Stimulated activated CD4-positive, alpha-beta T cell treated with anti-CD3 and anti-CD28 coated beads, Interleukin-1b, Interleukin-23, amount 100 ng/mL, for 1 hour (primary cell): ENCODE measurements around the gene MAP3K14.

Source experiments
- DNase-seq, 2 donors: peaks; one replicate each; pipeline ENCODE4 v3.0.0-alpha.2; 2020; ENCODE audit warnings: low read depth in 2 of 2

The MAP3K14 gene

DNA sequence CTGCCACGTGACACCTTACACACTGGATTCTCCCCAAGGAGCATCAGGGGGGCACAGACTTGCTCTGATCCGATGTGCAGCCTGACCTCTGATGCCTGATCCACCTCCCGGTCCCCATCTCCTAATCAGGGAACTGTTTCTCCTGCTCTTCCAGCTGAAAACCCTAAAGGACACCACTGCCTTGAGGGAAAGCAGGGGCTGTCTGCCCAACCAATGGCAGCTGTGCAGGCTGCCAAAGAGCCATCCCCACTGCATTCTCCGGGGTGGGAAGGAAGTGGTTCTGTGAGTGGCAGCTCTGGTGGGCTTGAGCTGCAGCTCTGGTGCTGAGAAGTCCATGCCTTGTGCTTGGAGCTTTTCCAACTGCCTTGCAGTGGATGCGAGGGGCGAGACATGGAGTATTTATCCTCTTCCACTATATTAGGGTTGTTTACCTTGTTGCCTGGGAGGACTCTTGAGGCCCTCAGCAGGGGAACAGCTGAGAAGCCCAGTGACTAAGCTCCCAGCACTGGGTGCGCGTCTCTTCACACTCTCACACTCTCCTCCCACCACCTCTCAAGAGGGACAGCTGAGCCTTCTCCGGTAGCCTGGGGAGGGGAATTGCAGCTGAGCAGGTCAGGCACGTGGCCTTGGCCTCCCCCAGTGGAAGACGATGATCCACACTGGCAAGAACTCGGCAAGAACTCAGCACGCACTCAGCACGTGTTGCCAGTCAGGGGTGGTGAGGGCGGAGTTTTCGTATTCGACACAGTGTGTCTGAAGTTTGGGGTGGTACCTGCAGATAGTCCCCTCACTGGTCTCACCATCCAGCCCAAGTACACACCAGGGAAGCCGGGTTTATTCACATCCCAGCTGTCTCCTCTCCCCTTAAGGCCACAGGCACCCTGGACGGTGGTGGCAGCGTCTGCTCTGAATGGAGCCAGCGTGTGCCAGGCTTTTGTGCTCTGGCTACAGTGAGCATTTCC, 33.9 kb downstream of the MAP3K14 start:
- DNase-seq, result no peak

DNA sequence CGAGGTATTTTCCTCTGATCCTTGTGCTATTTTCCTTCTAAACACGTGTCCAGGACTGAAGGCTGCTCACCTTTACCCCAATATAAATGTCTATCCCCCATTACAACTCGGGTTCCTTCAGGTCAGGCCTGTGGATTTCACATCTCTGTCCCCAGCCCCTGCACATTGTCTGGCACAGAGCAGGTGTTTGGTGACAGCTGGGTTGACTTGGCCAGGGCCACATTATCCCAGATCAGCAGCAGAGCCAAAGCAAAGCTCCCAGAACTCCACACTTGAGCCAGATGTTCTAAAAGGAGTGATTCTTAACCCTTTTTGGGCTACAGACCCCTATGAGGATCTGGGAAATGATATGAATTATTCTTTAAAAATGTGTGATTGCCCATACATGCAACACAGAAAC, 36.9 kb downstream of the MAP3K14 start:
- no peak for DNase-seq

DNA sequence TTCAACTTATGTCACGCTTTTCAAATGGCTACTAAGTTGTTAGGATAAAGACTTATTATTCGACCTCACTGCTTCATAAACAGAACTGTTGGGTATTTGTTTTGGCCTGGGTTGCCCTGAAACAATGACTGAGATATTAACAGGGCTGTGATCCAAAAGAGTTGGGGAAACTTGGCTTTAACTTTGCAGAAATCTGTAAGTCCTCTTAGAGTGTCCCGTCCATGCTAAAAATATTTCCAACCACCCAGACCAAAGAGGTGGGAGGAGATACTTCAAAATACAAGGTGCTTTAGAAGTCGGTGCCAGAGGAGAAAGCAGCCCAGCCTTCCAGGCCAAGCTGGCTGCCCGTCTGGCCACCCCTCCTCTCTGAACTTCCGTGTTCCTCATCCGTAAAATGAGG, 38.8 kb downstream of the MAP3K14 start:
- DNase-seq, result no peak

DNA sequence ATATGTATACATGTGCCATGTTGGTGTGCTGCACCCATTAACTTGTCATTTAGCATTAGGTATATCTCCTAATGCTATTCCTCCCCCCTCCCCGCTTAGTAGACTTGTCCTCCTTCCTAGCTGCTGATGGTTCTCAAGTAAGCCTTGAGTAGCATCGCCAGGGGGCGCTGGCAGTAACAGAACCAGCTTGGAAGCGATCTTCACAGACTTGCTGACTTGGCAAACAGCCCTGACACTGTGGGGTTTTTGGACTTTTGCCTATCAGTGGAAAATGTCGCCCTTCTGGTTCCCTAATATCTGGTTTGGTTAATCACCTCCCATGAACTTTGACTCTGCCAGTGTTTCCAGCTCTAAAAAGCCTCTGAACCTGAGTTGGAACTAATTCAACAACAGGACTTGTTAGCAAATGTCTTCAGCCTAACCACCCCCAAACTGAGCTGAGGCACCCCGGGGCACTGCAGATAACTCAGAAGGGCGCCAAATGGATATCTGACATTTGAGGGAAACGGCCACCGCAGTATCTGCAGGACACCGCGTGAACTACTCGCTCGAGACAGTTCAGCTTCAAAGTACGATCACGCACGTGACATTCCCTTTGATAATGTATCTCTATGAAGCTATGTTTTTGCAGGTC, 39.5 kb downstream of the MAP3K14 start:
- DNase-seq, result peak; percentile 75 to 90

DNA sequence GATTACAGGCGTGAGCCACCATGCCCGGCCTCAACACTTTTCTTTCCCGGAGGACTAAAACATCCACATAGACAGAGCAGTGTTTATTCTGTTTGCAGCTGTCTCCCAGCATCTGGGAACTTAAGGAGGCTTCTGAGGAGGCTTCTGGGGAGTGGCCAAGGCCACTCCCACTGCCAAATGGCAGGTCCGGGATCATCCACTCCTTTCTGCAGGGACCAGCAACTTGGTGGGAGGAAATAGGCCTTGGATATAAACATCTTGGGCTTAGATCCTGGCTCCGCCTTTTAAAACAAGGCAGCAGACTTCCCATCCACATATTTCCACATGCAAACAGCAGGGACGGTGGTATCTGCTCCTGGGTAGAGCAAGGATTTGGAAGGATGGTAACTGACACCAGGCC, 40.8 kb downstream of the MAP3K14 start:
- no peak for DNase-seq

DNA sequence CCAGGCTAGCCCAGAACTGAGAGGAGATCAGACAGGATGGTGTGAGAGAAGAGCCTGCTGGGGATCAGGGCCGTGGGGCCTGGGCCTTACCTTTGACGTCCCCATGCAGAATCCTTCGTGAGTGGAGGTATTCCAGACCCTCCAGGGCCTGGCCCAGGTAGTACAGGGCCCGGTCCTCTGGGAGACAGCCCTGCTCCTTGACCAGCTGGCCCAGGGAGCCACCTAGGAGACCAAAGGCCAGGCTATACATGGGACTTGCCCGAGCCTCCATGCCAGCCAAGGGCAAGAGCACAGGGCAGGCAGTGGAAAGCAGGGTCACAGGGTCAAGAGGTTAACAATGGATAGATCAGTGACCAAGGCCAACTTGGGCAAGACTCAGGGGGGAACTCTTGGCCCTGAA, 42.8 kb downstream of the MAP3K14 start:
- DNase-seq, result no peak

DNA sequence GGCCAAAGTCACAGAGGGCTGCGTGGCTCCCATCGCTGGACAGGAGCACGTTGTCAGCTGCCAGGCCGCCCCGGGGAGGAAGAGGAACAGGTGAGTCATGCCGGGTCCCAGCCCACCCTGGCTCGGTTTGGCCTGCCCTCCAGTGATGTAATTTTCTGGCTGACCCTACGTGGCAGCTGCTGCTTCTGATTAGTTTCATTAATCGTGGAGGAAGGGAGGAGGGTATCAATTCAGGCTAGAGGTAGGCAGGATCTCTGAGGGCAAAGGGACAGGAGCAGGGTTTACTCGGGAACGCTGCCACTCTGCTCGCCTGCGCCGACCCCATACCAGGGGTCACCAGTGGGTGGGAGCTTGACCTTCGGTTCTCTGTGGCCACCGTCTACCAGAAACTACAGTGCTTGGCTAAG, 43.3 kb downstream of the MAP3K14 start:
- no peak for DNase-seq

DNA sequence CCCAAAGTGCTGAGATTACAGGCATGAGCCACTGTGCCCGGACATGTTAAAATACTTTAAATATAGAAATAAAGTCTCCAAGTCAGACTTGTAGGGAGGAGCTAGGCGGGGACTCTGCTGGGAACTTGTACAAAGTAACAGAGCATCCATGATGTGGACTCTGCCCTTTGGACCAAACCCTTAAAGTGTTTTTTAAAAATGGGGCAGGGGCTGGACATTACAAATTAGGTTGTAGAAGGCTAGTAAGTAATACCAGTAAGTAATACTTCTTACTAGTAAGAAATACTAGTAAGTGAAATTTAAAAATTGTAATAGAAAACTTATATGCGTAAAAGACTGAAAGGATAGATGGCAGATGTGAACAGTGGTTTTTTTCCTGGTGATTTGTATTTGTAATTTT, 45.2 kb downstream of the MAP3K14 start:
- no peak for DNase-seq

DNA sequence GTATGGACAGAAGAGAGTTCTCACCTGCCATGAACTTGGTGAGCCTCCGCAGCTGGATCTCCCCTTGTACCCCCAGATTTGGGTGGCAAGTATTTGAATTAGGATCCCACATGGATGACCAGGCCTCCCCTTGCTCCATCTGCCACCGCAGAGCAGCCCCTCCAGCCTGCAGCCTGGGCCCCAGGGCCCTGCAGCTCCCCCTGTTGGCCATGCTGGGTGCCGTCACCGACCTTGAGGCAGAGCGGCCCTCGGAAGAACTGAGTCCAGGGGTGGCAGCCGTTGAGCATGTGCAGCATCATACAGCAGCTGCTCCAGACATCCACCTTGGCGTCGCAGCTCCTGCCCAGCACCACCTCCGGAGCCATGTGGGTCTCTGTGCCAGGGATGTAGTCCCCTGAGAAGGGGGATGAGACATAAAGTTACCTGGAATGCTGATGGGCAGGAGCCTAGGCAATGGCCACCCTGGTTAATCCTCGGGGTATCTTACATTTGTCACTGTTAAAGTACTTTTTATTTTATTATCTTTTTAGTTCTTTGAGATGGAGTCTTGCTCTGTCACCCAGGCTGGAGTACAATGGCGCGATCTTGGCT, 45.9 kb downstream of the MAP3K14 start:
- DNase-seq, result peak in 1 of 2 donors; percentile 30

DNA sequence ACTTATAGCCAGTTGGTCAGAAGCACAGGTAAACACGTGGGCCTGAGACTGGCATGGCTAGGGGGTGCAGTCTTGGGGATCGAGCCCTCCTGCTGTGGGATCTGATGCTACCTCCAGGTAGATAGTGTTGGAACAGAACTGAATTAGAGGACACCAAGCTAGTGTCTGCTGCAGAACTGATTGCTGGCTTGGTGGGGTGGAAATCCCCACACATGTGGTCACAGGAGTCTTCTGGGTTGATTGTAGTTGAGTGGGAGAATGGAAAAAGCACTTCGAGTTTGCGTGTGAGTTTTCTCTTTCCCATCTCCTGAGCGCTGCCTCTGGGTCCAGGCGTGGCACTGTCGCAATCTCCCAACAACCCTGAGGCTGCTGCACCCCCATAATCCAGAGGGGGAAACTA, 46.9 kb downstream of the MAP3K14 start:
- no peak for DNase-seq

DNA sequence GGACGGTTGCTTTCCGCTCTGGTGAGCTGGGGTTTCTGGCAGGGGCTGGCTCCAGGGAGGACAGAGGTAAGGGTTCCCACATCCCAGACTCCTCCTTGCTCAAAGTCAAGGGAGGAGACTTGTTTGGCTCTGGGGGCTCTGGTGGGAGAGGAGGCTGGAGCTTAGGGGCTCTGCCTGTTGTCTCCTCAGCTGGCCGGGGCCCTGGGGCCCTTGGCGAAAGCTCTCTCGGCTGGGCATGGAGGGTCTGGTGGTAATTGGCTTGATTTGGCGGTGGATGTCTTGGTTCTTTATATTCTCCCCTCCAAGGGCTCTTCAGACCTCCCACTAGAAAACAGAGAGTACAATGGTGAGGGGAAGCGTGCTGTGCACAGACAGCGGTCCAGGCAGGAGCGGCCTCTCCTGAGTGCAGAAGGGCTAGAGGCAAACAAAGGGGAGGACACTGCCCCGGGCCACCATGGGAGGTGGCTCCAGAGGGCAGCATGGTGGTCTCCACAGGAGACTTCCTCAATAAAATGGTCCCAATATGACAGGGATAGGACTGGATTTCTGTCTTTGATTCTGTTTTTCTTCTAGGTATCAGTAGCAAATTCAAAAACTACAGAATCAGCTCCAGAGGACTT, 49.3 kb downstream of the MAP3K14 start:
- no peak for DNase-seq

DNA sequence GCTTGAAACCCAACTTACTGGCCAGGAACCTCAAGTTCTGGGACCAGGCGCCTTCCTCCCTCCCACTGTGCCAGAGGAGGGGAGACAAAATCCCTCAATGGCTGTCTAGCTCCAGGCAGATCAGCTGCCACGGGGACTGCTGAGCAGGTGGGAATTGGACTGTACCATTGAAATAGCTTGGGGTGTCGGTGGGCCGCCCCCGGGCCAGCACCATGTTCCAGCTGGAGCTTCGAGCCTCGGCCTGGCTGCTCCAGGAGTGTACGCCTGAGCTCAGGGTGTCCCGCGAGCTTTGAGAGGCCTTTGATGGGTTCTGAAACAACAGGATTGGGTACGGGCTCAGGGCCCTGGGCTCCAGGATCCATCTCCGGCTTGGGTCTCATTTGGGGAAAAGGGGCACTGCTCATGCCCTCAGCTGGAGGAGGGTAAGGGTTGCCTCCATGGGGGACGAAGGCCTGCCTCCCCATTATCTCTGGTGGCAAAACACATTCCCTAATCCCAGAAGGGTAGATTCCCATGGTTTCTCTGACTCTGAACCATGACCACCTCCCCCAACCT, 50.4 kb downstream of the MAP3K14 start:
- no peak for DNase-seq

DNA sequence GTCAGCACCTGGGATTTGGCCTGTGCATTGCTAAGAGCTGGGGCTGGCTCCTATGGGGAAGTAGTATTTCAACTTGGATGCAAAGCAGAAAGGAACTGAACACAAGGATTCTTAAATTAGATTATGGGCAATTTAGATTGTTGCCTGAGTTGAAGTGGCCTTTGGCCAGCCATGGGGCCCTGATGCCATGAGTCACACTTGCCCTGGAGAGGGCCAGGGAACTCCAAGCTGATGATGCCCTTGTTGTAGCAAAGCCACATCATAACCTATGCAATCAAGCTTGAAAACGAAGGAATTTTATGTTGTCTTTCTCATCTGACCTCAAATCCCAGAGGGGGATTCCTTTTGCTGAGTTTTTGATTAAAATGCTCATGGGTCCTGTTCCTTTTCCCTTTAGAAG, 51.0 kb downstream of the MAP3K14 start:
- DNase-seq, result no peak

DNA sequence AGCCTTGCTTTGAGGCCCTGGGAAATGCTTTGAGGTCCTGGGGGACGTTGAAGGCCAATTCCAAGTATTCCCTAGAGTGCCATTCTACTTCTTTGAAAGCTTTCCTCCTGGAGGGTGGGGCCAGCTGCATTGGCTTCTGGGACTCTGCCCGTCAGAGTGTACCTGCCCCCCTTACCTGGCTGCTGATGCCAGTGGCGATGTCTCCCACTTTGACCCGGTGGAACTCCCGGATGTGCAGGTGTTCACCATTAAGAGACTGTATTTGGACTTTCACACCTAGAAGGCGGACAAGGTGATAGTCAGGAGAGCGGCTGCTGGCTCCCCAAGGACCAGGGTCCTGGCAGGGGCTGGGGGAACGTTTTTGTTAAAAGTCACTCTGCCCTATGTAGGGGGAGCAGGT, 51.8 kb downstream of the MAP3K14 start:
- no peak for DNase-seq

DNA sequence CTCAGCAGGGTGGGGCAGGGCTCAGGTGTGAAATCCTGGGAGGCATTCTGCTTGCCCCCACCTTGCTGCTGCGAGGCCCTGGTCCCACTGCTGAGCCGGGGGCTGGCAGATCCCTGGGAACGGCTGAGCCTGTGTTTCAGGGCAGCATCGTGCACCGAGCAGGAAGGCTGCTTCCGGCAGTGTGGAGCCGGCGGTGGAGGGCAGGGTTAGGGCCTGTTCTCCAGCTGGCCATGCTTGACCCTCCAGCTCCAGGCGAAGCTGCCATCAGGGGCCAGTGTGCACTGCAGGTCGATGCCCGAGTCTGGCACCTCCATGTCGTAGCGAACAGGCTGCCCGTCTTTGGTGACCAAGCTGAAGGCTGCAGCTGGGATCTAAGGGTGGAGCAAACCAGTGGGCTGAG, 52.4 kb downstream of the MAP3K14 start:
- DNase-seq, result no peak

DNA sequence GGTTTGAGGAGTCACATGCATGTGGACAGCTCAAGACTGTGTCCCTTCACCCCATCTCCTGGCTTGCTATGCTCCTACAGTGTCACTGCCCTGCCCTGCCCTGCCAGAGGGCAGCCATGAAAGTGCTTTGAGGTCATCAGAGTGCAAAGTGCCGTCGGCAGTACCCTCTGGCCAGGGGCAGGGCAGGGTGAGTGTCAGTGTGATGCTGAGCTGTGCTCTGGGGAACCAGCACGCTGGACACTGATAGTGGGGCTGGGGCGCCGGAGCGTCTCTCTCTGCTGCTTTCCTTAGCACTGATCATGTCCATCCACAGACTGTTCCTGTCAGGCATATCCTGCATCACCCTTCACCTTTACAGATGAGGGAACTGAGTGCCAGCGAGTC, 53.4 kb downstream of the MAP3K14 start:
- no peak for DNase-seq

DNA sequence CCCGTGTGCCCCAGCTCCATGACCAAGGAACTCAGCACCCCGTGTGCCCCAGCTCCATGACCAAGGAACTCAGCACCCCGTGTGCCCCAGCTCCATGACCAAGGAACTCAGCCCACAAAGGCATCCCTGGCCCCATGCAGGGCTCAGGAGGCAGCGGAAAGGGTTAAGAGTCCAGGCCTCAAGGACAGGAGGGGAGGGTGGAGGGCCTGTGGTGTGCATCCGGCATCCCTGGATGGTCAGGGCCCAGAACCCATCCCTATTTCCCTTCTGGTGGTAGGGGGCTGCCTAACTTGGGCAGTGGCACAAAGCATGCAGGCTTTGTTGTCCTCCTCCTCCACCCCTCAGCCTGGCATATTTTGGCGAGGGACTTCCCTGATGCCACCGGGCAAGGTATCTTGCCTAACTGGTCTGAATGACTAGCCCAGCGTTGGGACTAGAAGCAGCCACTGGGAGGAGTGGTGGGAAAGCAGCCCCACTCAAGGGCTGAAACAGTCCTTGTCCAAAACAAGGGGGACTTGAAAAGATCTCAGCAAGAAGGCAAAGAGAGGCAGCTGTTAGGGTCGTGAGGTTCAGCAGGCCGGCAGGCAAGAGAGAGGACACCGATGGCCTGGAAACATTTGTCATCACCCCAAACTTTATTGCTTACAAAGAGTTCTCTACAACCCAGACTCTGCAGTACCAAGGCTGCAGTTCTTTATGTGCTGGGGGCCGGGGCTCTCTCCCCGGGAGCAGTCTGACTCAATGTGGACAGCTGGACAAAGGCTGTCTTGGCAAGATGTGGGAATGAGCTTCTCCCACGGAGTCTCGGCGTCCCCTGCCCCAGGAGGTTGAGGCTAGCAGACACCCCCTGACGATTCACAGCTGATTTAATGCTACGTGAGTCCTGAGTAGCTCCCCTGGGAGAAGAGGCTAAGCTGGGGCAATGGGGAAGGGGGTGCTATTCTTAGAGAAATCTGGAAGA, 54.0 kb downstream of the MAP3K14 start:
- DNase-seq, result no peak

DNA sequence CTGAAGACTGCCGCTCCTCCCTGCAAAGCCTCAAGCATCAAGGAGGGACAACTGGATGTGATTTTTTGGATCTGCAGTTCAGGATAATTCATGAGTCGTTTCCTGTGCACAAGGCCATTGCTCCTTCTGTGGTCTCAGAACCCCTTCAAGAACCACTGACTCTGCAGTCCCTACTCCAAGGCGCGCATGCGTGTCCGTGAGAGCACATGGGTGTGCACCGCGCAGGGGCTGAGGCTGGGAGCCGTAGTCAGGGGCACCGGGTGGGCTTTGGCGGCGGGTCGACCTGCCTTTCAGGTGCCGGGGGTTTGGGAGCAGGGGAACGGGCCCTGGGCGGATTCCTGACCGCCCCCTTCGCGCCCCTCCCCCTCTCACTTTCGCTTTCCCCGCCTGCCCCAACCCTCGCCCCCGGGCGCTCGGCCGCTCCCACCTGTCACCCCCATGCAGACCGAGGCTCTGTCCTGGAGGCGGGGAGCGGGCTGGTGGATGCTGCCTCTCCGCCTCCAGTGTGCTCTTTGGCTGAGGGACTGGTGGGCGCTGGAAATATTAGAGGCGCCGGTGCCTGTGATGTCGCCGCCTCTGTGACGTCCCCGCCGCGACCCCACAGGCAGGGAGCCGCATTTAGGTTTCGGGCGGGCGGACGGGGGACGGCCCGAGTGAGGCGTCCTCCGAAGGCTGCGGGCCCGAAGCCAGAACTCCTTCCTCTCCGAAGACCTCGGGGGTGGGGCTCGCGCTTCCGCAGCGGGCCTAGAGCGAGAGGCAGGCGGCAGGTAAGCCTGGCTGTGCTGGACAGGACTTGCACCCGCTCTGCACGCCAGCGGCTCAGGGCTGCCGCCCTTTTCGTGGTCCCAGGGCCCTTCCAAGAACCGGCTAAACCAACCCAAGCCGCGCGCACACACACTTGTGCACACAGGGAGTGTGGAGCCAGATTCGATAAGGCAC, 55.0 kb downstream of the MAP3K14 start, which contains the start of gene SPATA32:
SPATA32 (minus strand) TSS at position 518 of the 939 bp plus-strand sequence; CDS start at position 440, 78 bp downstream.
- peak; percentile 30 to 43 for DNase-seq

DNA sequence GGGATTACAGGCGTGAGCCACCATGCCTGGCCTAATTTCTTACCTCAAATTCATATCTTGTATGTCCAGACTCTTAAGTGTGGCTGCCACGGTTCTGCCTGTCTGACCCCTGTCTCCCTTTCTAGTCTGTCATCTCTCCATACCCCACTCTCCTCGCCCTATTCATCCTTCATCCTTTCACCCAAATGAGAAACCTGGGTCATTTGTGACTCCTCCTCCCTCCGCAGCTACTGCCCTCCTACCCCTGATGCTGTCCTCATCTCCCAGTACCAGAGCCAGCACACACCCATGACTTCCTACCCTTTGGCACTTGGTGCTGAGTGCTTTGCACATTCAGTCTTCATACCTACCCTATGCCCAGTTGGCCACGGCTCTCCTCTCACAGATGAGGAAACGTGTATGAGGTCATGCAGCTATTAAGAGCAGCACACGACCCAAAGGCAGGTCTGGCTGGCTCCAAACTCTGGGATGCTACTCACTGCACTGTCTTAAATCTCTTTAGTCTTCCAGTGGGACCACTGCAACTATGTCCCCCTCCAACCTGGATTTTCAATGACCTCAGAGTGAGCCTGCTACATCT, 56.5 kb downstream of the MAP3K14 start:
- DNase-seq, result no peak
